ENCODE data around the gene TMEM164.

Gene TMEM164

DNA sequence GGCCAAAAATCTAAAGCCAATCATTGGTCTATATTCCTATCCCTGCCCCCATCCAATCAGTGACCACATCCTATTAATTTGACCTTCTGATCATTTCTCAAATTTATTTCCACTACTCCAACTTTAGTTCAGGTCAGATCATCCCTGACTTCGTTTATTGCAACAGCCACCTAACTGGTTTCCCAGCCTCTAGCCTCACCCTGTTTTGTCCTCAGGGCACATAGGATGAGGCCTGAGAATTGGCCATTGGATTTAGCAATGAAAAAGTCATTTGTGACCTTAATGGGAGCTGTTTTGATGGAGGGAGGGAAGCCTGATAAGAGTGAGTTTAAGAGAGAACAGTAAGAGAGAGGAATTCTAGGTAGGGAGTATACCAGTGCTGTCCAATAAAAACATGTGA is 160.0 kb downstream of the TMEM164 start:
- Histone ChIP-seq H3K27me3 (ENCODE audit: insufficient read depth, low read length, poor library complexity) (no peaks in the 10 kb centered on the region), H2BK120ac (ENCODE audit: low read depth, low read length) (no peak overlapping the region), H3K4me2 (ENCODE audit: low read length) (no peak overlapping the region), H2BK5ac (ENCODE audit: low read length) (no peak overlapping the region), H3K27ac (ENCODE audit: low read depth, low read length) (no peak overlapping the region), H2AK5ac (ENCODE audit: low read length) (no peak overlapping the region), H3K79me1 (ENCODE audit: low read length) (no peaks in the 10 kb centered on the region), H3K18ac (ENCODE audit: low read length) (no peak overlapping the region), H3K36me3 (ENCODE audit: control insufficient read depth, insufficient read depth, low read length) (no peaks in the 10 kb centered on the region), H3K23ac (ENCODE audit: low read length) (no peak overlapping the region), H3K4ac (ENCODE audit: low read depth, low read length) (no peak overlapping the region), H2BK15ac (replicated peaks; ENCODE audit: low read depth) (no peak overlapping the region), H4K5ac (ENCODE audit: low read length) (no peak overlapping the region), H3K4me3 (ENCODE audit: low read length) (no peak overlapping the region), H3K4me1 (ENCODE audit: control insufficient read depth, low read depth, low read length) (no peaks in the 10 kb centered on the region), H3K56ac (ENCODE audit: low read length) (no peak overlapping the region), H3K9ac (ENCODE audit: low read length) (no peak overlapping the region), H4K8ac (ENCODE audit: low read depth, low read length) (no peak overlapping the region), H3K79me2 (ENCODE audit: control insufficient read depth, insufficient read depth, low read length) (no peaks in the 10 kb centered on the region)
- WGBS (ENCODE audit: extremely low coverage, insufficient coverage, low lambda C conversion rate), result no CpG with 5 or more reads among the region's 1 CpG
- no peak for DNase-seq

DNA sequence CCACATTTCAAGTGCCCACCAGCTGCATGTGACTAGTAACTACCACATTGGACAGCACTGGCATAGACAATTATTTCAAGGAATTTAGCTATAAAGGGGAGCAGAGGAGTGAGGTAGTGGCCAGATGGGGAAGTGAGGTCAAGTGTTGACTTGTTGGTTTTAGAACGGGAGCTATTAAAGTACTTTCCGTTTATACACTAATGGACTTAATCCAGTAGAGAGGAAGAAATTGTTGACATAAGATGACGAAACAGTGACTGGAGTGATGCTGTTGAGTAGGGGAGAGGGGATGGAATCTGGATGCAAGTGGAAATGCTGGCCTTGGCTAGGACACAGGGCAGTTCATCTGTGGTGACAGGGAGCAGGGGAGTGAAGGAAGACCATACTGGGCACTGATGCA is 160.6 kb downstream of the TMEM164 start:
- WGBS (ENCODE audit: extremely low coverage, insufficient coverage, low lambda C conversion rate), result no CpG with 5 or more reads among the region's 3 CpGs
- H3K4ac ChIP-seq (ENCODE audit: low read depth, low read length), result no peak overlapping the region
- no peak overlapping the region for H2BK5ac ChIP-seq (ENCODE audit: low read length)
- H3K18ac ChIP-seq (ENCODE audit: low read length), result no peak overlapping the region
- no peak overlapping the region for H4K8ac ChIP-seq (ENCODE audit: low read depth, low read length)
- no peak overlapping the region for H2BK120ac ChIP-seq (ENCODE audit: low read depth, low read length)
- H3K79me2 ChIP-seq (ENCODE audit: control insufficient read depth, insufficient read depth, low read length), result no peaks in the 10 kb centered on the region
- H3K4me1 ChIP-seq (ENCODE audit: control insufficient read depth, low read depth, low read length), result no peaks in the 10 kb centered on the region
- no peak overlapping the region for H3K56ac ChIP-seq (ENCODE audit: low read length)
- no peak overlapping the region for H4K5ac ChIP-seq (ENCODE audit: low read length)
- no peak overlapping the region for H3K9ac ChIP-seq (ENCODE audit: low read length)
- no peak overlapping the region for H2BK15ac ChIP-seq (replicated peaks; ENCODE audit: low read depth)
- H3K4me2 ChIP-seq (ENCODE audit: low read length), result no peak overlapping the region
- no peak overlapping the region for H3K4me3 ChIP-seq (ENCODE audit: low read length)
- H3K23ac ChIP-seq (ENCODE audit: low read length), result no peak overlapping the region
- no peaks in the 10 kb centered on the region for H3K36me3 ChIP-seq (ENCODE audit: control insufficient read depth, insufficient read depth, low read length)
- H3K27me3 ChIP-seq (ENCODE audit: insufficient read depth, low read length, poor library complexity), result no peaks in the 10 kb centered on the region
- DNase-seq, result no peak
- no peak overlapping the region for H2AK5ac ChIP-seq (ENCODE audit: low read length)
- no peak overlapping the region for H3K27ac ChIP-seq (ENCODE audit: low read depth, low read length)
- H3K79me1 ChIP-seq (ENCODE audit: low read length), result no peaks in the 10 kb centered on the region

DNA sequence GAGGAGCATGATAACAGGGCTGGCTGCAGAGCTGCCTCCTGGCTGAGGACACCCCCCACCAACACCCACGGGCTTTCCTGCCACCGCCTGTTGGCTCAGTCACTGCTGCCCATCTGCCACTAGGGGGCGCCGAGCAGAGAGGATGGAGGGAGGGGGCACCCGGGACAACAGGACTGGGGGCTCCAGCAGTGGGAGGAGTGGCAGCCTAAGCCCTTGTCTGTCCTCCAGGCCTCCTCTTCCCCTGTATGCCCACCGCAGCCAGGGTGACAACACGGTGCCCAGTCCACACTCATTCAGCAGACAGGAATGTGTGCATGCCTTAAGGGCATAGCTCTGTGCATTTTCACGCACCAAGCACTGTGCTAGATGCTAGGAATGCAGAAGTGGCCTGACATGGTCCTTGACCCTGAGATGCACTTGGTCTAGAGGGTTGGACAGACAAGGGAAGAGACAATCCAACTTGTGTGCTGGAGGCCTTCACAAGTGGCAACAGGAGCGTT is 165.1 kb downstream of the TMEM164 start:
- Histone ChIP-seq H3K9ac (ENCODE audit: low read length) (no peak overlapping the region), H4K8ac (ENCODE audit: low read depth, low read length) (no peak overlapping the region), H2BK120ac (ENCODE audit: low read depth, low read length) (no peak overlapping the region), H2BK15ac (replicated peaks; ENCODE audit: low read depth) (no peak overlapping the region), H2BK5ac (ENCODE audit: low read length) (no peak overlapping the region), H3K79me1 (ENCODE audit: low read length) (no peaks in the 10 kb centered on the region), H3K4me1 (ENCODE audit: control insufficient read depth, low read depth, low read length) (no peaks in the 10 kb centered on the region), H3K79me2 (ENCODE audit: control insufficient read depth, insufficient read depth, low read length) (no peaks in the 10 kb centered on the region), H3K56ac (ENCODE audit: low read length) (no peak overlapping the region), H3K23ac (ENCODE audit: low read length) (no peak overlapping the region), H3K36me3 (ENCODE audit: control insufficient read depth, insufficient read depth, low read length) (no peaks in the 10 kb centered on the region), H3K4me3 (ENCODE audit: low read length) (no peak overlapping the region), H3K18ac (ENCODE audit: low read length) (no peak overlapping the region), H3K4ac (ENCODE audit: low read depth, low read length) (no peak overlapping the region), H3K4me2 (ENCODE audit: low read length) (no peak overlapping the region), H3K27ac (ENCODE audit: low read depth, low read length) (no peak overlapping the region), H3K27me3 (ENCODE audit: insufficient read depth, low read length, poor library complexity) (no peaks in the 10 kb centered on the region), H4K5ac (ENCODE audit: low read length) (no peak overlapping the region), H2AK5ac (ENCODE audit: low read length) (no peak overlapping the region)
- DNase-seq, result peak; percentile 62
- no CpG with 5 or more reads among the region's 9 CpGs for WGBS (ENCODE audit: extremely low coverage, insufficient coverage, low lambda C conversion rate)

DNA sequence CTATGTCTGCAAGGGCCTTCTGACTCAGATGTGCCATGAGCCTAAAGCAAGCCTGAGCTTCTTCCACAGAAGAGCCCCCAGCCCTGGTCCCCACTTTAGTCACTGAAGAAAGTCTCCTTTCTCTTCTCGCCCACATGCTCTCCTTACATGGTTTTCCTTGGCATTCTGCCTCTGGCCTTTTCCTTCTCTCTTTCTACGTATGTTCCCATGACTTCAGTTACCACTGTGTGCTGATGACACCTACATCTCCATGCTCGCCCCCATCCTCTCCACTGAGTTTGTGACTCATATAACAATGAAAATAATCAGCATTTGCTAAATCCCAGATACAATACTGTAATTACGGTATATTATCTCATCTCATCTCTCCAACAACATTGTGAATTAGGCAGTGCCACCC is 165.7 kb downstream of the TMEM164 start:
- Histone ChIP-seq H2BK5ac (ENCODE audit: low read length) (no peak overlapping the region), H3K27me3 (ENCODE audit: insufficient read depth, low read length, poor library complexity) (no peaks in the 10 kb centered on the region), H3K79me2 (ENCODE audit: control insufficient read depth, insufficient read depth, low read length) (no peaks in the 10 kb centered on the region), H4K8ac (ENCODE audit: low read depth, low read length) (no peak overlapping the region), H3K56ac (ENCODE audit: low read length) (no peak overlapping the region), H3K27ac (ENCODE audit: low read depth, low read length) (no peak overlapping the region), H3K18ac (ENCODE audit: low read length) (no peak overlapping the region), H3K4ac (ENCODE audit: low read depth, low read length) (no peak overlapping the region), H3K9ac (ENCODE audit: low read length) (no peak overlapping the region), H3K4me3 (ENCODE audit: low read length) (no peak overlapping the region), H2AK5ac (ENCODE audit: low read length) (no peak overlapping the region), H2BK120ac (ENCODE audit: low read depth, low read length) (no peak overlapping the region), H3K36me3 (ENCODE audit: control insufficient read depth, insufficient read depth, low read length) (no peaks in the 10 kb centered on the region), H3K23ac (ENCODE audit: low read length) (no peak overlapping the region), H3K79me1 (ENCODE audit: low read length) (no peaks in the 10 kb centered on the region), H2BK15ac (replicated peaks; ENCODE audit: low read depth) (no peak overlapping the region), H3K4me2 (ENCODE audit: low read length) (no peak overlapping the region), H4K5ac (ENCODE audit: low read length) (no peak overlapping the region), H3K4me1 (ENCODE audit: control insufficient read depth, low read depth, low read length) (no peaks in the 10 kb centered on the region)
- DNase-seq, result no peak
- WGBS (ENCODE audit: extremely low coverage, insufficient coverage, low lambda C conversion rate), result no CpG with 5 or more reads among the region's 4 CpGs

DNA sequence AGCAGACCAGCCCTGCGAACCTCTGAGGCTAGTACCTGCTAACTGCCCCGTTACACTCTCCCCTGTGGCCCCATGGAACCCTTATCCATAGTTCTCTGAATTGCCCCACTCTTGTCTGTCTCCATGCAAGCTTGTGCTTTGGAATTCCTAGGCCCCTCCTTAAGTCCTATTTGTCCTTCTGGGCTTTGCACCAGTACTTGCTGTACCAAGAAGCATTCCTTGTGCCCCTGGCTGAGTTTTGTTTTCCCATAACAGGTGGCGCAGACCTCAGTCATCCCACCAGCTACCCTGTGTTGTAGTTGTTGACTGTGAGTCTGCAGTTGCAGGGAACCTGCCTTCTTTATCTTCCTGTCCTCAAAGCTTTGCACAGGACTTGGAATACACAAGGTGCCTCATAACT is 167.1 kb downstream of the TMEM164 start:
- no peak overlapping the region for H3K9ac ChIP-seq (ENCODE audit: low read length)
- H3K23ac ChIP-seq (ENCODE audit: low read length), result no peak overlapping the region
- no peaks in the 10 kb centered on the region for H3K79me2 ChIP-seq (ENCODE audit: control insufficient read depth, insufficient read depth, low read length)
- no peak overlapping the region for H2BK15ac ChIP-seq (replicated peaks; ENCODE audit: low read depth)
- no peak overlapping the region for H3K27ac ChIP-seq (ENCODE audit: low read depth, low read length)
- no peaks in the 10 kb centered on the region for H3K79me1 ChIP-seq (ENCODE audit: low read length)
- H3K4me2 ChIP-seq (ENCODE audit: low read length), result no peak overlapping the region
- DNase-seq, result no peak
- no peak overlapping the region for H3K56ac ChIP-seq (ENCODE audit: low read length)
- no peak overlapping the region for H4K8ac ChIP-seq (ENCODE audit: low read depth, low read length)
- H3K4me3 ChIP-seq (ENCODE audit: low read length), result no peak overlapping the region
- no peaks in the 10 kb centered on the region for H3K4me1 ChIP-seq (ENCODE audit: control insufficient read depth, low read depth, low read length)
- no peak overlapping the region for H2BK120ac ChIP-seq (ENCODE audit: low read depth, low read length)
- H2AK5ac ChIP-seq (ENCODE audit: low read length), result no peak overlapping the region
- no peak overlapping the region for H3K4ac ChIP-seq (ENCODE audit: low read depth, low read length)
- no peak overlapping the region for H3K18ac ChIP-seq (ENCODE audit: low read length)
- H3K36me3 ChIP-seq (ENCODE audit: control insufficient read depth, insufficient read depth, low read length), result no peaks in the 10 kb centered on the region
- no peak overlapping the region for H2BK5ac ChIP-seq (ENCODE audit: low read length)
- no peaks in the 10 kb centered on the region for H3K27me3 ChIP-seq (ENCODE audit: insufficient read depth, low read length, poor library complexity)
- no CpG with 5 or more reads among the region's 3 CpGs for WGBS (ENCODE audit: extremely low coverage, insufficient coverage, low lambda C conversion rate)
- no peak overlapping the region for H4K5ac ChIP-seq (ENCODE audit: low read length)

DNA sequence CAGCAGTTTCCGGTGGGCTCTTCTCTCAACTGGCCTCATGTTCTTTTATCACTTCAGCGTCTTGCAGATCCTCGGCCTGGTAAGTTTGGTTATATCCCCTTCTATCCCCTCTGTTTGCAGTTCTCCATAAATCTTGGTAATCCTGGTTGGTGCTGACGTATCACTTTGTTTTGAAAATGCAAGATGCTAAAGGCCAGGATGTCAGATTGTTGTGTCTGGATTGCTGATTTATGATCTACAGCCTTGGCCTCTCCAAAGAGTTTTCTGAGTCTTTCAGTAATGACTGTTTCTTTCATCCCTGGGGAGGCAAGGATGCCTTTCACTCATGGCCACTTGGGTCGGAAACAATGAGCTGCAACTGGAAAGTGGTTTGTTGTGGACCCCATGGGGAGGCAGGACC is 168.5 kb downstream of the TMEM164 start:
- no peak overlapping the region for H2BK5ac ChIP-seq (ENCODE audit: low read length)
- H4K8ac ChIP-seq (ENCODE audit: low read depth, low read length), result no peak overlapping the region
- no peaks in the 10 kb centered on the region for H3K36me3 ChIP-seq (ENCODE audit: control insufficient read depth, insufficient read depth, low read length)
- no peak overlapping the region for H3K56ac ChIP-seq (ENCODE audit: low read length)
- H3K4me2 ChIP-seq (ENCODE audit: low read length), result no peak overlapping the region
- no peak overlapping the region for H3K4me3 ChIP-seq (ENCODE audit: low read length)
- DNase-seq, result no peak
- no peak overlapping the region for H2BK15ac ChIP-seq (replicated peaks; ENCODE audit: low read depth)
- H4K5ac ChIP-seq (ENCODE audit: low read length), result no peak overlapping the region
- no peaks in the 10 kb centered on the region for H3K4me1 ChIP-seq (ENCODE audit: control insufficient read depth, low read depth, low read length)
- H3K9ac ChIP-seq (ENCODE audit: low read length), result no peak overlapping the region
- H3K18ac ChIP-seq (ENCODE audit: low read length), result no peak overlapping the region
- no peak overlapping the region for H2BK120ac ChIP-seq (ENCODE audit: low read depth, low read length)
- H3K23ac ChIP-seq (ENCODE audit: low read length), result no peak overlapping the region
- H3K79me1 ChIP-seq (ENCODE audit: low read length), result no peaks in the 10 kb centered on the region
- H3K27ac ChIP-seq (ENCODE audit: low read depth, low read length), result no peak overlapping the region
- H3K79me2 ChIP-seq (ENCODE audit: control insufficient read depth, insufficient read depth, low read length), result no peaks in the 10 kb centered on the region
- no peak overlapping the region for H2AK5ac ChIP-seq (ENCODE audit: low read length)
- no peaks in the 10 kb centered on the region for H3K27me3 ChIP-seq (ENCODE audit: insufficient read depth, low read length, poor library complexity)
- H3K4ac ChIP-seq (ENCODE audit: low read depth, low read length), result no peak overlapping the region
- WGBS (ENCODE audit: extremely low coverage, insufficient coverage, low lambda C conversion rate), result no CpG with 5 or more reads among the region's 5 CpGs
